ENCODE data around the gene RAD9B. TPM values are rescaled to one million over a fixed set of nuclear protein-coding genes. Genes with fewer than 3 reads are reported as not detected.
A peak's percentile ranks its signal among the peaks of the same experiment; 100 is the strongest.
"Not testable (repeated sequence)": the region's sequence is repeated elsewhere in the genome, so short reads cannot be mapped to it uniquely, and the experiment has no call there.

The RAD9B gene
- total RNA-seq, 1 donor from 2014 or later, result 1.8 TPM

DNA sequence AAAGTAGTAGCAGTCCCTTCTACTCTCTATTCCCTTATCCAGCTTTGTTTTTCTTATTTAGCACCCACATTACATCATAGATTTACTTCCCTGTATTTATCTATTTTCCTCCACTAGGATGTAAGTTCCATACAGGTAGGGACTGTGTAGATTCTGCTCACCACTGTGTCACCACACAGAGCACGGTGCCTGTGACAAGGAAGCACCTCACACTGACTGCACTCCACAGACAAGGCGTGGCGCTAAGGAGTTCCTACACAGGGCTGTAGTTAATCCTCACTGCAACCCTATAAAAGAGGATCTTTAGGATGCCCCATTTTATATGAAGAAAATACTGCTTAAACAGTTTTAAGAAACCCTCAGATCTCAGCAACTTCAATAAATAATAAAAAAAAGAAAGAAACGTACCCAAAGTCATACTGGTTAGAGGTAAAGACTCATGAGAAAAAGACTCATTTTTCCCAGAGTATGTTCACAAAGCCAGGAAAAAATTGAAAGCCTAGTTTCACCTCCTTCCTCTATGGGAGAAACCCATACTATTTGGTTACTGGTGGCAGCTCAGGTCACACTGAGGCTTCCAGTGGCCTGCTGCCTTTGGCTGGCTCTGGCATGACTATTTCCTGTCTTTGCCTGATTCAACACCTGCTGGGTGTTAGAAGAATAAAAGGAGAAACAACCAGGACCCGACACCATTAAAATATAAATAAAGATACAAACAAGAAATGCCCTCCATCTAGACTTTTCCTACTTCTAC lies 36.9 kb downstream of the RAD9B start:
- peaks cover 49% of the 10 kb centered on the region for H3K36me3 ChIP-seq
- ATAC-seq, result no peak
- no peak overlapping the region for H3K4me3 ChIP-seq
- H3K27me3 ChIP-seq, result no peaks in the 10 kb centered on the region
- intact Hi-C loops (cut with DNase I), result no loop called here
- no peak for DNase-seq
- H3K27ac ChIP-seq, result no peak overlapping the region
- peaks cover 20% of the 10 kb centered on the region for H3K4me1 ChIP-seq
- H3K9me3 ChIP-seq, result no peaks in the 10 kb centered on the region
- TF ChIP-seq, protein P1, sequence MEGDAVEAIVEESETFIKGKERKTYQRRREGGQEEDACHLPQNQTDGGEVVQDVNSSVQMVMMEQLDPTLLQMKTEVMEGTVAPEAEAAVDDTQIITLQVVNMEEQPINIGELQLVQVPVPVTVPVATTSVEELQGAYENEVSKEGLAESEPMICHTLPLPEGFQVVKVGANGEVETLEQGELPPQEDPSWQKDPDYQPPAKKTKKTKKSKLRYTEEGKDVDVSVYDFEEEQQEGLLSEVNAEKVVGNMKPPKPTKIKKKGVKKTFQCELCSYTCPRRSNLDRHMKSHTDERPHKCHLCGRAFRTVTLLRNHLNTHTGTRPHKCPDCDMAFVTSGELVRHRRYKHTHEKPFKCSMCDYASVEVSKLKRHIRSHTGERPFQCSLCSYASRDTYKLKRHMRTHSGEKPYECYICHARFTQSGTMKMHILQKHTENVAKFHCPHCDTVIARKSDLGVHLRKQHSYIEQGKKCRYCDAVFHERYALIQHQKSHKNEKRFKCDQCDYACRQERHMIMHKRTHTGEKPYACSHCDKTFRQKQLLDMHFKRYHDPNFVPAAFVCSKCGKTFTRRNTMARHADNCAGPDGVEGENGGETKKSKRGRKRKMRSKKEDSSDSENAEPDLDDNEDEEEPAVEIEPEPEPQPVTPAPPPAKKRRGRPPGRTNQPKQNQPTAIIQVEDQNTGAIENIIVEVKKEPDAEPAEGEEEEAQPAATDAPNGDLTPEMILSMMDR (IDR thresholded peaks at IDR 0.05), result no peak

DNA sequence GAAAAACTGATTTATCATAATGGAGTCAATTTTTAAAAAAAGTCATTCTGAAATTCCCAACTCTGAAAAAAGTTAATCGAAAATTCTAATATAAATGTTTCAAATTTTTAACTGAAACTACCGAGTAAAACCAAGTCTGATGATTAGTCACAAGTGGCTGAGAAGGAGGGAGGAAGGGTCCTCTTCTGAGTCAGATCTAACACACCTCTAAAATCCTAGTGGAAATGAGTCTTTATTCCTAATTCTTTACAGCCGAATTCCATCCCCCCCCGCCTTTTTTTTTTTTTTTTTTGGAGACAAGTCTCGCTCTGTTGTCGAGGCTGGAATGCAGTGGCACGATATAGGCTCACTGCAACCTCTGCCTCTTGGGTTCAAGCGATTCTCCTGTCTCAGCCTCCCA lies 37.9 kb downstream of the RAD9B start:
- H3K9me3 ChIP-seq, result no peaks in the 10 kb centered on the region
- intact Hi-C loops (cut with DNase I), result no loop called here
- ATAC-seq, result no peak
- H3K4me1 ChIP-seq, result peaks cover 30% of the 10 kb centered on the region
- TF ChIP-seq, protein P1 (IDR thresholded peaks at IDR 0.05), result no peak
- H3K27me3 ChIP-seq, result no peaks in the 10 kb centered on the region
- no peak overlapping the region for H3K4me3 ChIP-seq
- DNase-seq, result no peak
- peaks cover 49% of the 10 kb centered on the region for H3K36me3 ChIP-seq
- no peak overlapping the region for H3K27ac ChIP-seq

DNA sequence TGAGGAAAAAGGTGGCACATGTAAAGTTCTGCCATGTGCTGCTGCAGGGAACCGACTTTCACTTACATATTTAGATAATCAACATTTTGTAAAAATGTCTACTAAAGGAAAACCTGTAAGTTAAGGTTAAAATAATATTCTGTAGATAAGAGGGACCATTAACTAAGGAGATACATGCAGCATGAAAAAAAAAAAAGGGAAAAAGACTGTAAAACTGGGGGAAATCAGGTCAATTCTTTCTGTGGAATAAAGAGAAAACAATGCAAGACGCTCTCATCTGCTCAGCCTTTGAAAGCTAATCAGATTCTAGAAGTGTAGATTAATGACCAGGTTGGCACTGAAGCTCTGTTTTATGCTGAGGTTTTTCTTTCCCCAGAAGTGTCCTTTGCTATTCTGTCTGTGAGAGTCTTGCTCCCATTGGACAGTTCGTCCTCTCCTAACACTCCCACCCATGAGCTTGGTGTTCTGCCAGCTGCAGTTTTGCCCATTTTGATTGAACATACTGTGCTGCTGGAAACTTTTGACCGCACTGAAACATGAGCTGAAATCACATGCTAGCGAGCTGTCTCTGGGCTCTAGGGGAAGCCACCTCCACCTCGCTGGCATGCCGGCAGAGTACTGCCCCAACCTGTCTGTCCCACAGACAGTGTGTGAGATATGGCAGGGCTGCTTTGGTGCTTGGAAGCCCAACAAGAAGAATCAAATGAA lies 41.3 kb downstream of the RAD9B start:
- Histone ChIP-seq H3K27me3 (no peaks in the 10 kb centered on the region), H3K9me3 (no peaks in the 10 kb centered on the region), H3K36me3 (peaks cover 15% of the 10 kb centered on the region), H3K4me3 (no peak overlapping the region), H3K27ac (peak overlapping the region; percentile 73), H3K4me1 (peaks cover 43% of the 10 kb centered on the region)
- DNase-seq (peak; percentile 83), ATAC-seq (peak; percentile 94)
- intact Hi-C loops (cut with DNase I), result no loop called here
- TF ChIP-seq, protein P1 (IDR thresholded peaks at IDR 0.05), result no peak

DNA sequence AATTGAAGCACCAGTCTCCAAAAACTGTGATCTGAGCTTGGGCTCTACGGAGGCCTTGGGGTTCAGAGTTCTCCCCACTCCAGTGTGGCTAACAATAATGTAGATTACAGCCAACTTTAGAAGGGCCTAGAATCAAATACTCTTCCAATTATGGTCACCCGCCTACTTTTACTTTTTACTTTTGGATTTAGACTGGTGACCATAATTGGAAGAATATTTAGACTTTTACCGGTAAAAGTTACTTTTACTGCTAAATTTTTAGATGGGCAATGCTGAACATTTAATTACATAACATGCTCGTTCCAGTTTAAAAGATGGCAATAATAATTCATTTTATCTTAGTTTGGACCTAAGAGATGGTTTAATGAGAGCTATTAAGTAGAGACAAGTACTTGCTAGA lies 41.8 kb downstream of the RAD9B start:
- no peak for DNase-seq
- H3K4me1 ChIP-seq, result peaks cover 43% of the 10 kb centered on the region
- intact Hi-C loops (cut with DNase I), result no loop called here
- H3K4me3 ChIP-seq, result no peak overlapping the region
- H3K36me3 ChIP-seq, result peaks cover 10% of the 10 kb centered on the region
- H3K27me3 ChIP-seq, result no peaks in the 10 kb centered on the region
- no peak for ATAC-seq
- peak overlapping the region; percentile 55 for H3K27ac ChIP-seq
- no peaks in the 10 kb centered on the region for H3K9me3 ChIP-seq
- TF ChIP-seq, protein P1 (IDR thresholded peaks at IDR 0.05), result no peak

DNA sequence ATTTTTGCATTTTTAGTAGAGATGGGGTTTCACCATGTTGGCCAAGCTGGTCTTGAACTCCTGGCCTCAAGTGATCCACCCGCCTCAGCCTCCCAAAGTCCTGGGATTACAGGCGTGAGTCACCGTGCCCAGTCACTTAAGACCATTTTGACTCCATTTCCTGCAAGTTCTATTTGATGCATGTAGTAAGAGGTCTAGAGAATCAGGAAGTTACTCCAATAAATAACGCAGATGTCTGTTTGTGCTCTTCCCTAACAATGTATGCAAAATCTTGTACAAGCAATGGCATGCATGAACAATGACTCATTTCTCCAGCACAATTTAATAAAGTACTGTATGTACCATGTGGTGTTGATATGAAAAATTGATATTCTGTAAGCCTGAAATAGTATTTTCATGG lies 43.1 kb downstream of the RAD9B start:
- H3K27me3 ChIP-seq; DNase-seq; H3K27ac ChIP-seq; intact Hi-C loops (cut with DNase I); H3K9me3 ChIP-seq; H3K36me3 ChIP-seq; H3K4me3 ChIP-seq: not testable (repeated sequence)
- ATAC-seq, result peak; percentile 21
- peaks cover 43% of the 10 kb centered on the region for H3K4me1 ChIP-seq

DNA sequence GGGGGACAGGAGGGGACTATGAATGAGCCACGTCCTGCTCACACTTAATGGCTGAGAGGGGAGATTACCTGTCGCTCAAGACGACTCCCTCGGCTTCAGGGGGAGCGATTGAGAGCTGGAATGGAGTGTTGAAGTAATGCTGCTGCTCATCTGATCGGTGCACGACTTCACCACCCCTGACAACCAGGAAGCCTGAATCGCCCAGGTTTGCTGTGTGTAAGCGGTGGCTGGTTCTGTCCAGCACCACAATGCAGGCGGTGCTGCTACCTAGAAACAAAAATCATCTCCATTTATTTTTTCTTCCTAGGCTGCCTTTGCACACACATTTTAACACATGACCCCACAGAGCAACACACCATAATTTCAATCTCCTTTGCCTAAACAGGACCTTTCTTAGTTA lies 43.7 kb downstream of the RAD9B start:
- Histone ChIP-seq H3K9me3 (no peaks in the 10 kb centered on the region), H3K4me3 (no peak overlapping the region), H3K36me3 (peaks cover 8% of the 10 kb centered on the region), H3K4me1 (peaks cover 43% of the 10 kb centered on the region), H3K27ac (no peak overlapping the region), H3K27me3 (no peaks in the 10 kb centered on the region)
- TF ChIP-seq, protein P1 (IDR thresholded peaks at IDR 0.05), result no peak
- no peak for ATAC-seq
- intact Hi-C loops (cut with DNase I), result no loop called here
- DNase-seq, result no peak

Measured in upper lobe of right lung (tissue), 1 donor.